Measurements from ENCODE around the gene DEPDC5.
"Not testable (repeated sequence)": the region's sequence is repeated elsewhere in the genome, so short reads cannot be mapped to it uniquely, and the experiment has no call there.

DEPDC5 gene

GRCh38 chr22:31749636-31750364 is 4.0 kb upstream of the DEPDC5 start, which contains the start of gene PRR14L:
PRR14L (minus strand) TSS chr22:31750132; CDS start chr22:31738860, 11,272 bp downstream.
- DNase-seq (ENCODE audit: low spot score): peak; percentile 97

- DNase-seq (ENCODE audit: low spot score): no peak
Observed at GRCh38 chr22:31750365-31751284, 3.2 kb upstream of the DEPDC5 start.

DNA sequence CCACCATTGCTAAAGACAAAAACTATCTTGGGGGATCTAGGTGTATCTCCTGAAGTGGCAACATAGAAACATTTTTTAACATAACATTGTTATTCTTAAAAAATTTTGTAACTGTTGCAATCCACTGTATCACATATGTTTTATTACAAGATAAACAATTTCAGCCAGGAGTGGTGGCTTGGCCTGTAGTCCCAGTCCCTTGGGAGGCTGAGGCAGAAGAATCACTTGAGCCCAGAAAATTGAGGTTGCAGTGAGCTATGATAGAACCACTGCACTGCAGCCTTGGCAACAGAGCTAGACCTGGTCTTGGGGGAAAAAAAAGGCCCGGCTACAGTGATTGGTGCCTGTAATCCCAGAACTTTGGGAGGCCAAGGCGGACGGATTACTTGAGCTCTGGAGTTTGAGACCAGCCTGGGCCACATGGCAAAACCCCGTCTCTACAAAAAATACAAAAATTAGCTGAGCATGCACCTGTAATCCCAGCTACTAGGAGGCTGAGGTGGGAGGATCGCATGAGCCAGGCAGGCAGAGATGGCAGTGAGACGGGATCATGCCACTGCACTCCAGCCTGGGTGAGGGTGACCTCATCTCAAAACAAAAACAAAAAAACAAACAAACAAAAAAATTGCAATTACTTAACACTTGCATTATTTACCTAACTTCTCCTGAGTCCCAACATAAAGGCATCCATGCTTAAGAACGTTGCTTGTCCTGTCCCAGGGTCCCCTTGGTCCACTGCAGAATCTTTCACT is 1.5 kb upstream of the DEPDC5 start:
- DNase-seq (ENCODE audit: low spot score): no peak

DNA sequence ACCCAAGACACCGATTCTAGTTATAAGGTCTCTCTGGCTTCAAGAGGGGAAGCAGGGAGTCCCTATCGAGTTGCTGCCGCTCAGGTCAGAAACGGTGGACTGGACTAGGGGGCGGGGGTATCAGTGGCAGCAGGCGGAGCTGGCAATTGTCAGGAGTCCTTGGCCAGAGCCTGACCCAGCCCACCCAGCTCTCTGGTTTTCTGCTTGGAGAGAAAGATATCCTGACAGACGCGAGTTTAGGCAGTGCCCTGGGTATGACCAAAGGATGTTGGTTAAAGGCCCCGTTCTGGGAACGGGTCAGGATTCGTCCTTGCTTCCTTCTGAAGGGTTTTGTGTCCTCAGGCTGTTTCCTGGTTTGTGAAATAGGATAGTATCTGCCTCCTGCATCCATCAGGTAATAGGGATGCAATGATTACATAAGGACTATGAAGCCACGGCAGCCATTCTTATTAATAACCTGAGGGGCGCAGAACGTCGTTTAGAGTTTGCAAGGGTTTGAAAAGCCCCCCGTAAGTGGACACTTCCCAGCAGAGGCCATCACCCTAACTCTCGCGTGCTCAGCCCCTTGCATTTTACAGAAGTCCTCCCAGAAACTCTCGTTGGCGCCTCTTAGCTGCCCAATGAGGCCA is 700 bp upstream of the DEPDC5 start:
- no peak for DNase-seq (ENCODE audit: low spot score)

DNA sequence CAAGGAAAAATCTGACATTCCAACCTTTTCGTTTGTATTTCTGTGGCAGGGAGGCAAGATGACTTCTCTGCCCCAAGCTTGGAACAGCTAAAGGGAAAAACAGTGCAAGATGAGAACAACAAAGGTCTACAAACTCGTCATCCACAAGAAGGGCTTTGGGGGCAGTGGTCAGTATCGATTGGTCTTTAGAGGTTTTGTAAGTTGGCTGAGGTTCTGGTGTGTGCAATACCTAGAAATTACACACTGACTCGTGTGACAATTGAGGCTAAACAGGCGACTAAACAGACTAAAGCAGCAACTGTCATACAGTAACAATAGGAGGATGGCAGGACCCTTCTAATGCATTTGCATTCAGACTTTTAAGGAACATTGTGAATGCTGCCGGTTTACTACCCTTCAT is 994 bp downstream of the DEPDC5 start:
- DNase-seq (ENCODE audit: low spot score): no peak

DNA sequence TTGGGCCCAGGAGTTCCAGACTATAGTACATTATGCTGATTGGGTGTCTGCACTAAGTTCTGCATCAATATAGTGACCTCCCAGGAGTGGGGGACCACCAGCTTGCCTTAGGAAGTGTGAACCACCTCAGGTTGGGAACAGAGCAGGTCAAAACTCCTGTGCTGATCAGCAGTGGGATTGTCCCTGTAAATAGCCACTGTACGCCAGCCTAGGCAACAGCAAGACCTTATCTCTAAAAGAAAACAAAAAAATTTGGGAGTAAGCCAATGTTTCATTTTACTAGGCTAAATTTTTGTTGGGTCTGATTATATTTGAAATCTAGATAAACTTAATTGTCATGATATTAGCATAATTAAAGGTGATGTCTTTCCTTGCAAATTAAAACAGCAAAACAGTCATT is 3.4 kb downstream of the DEPDC5 start:
- DNase-seq (ENCODE audit: low spot score): no peak

DNA sequence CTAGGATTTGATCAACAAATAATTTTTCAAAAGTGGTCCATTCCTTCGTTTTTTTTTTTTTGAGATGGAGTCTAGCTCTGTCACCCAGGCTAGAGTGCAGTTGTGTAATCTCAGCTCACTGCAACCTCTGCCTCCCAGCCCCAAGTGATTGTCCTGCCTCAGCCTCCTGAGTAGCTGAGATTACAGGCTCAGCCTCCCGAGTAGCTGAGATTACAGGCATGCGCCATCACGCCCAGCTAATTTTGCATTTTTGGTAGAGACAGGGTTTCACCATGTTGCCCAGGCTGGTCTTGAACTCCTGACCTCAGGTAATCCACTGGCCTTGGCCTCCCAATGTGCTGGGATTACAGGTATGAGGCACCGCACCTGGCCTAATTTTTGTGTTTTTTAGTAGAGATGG is 5.0 kb downstream of the DEPDC5 start:
- DNase-seq (ENCODE audit: low spot score): not testable (repeated sequence)

DNA sequence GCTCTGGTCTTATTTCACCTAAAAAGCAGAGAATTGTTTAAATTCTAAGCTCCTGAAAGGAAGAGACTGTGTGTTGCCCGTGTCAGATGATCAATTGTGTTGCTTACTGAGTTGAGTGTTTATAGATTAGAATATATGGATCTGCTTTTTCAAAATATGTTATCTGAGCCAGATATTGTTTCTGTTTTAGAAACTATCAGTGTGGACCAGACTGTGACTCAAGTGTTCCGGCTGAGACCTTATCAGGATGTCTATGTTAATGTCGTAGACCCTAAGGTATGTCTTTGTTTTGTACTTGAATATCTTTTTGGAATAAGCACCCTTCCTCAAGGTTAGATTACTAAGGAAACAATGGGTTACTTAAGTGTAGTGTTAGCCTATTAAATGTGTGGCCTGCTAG is 11.0 kb downstream of the DEPDC5 start:
- DNase-seq (ENCODE audit: low spot score): no peak

DNA sequence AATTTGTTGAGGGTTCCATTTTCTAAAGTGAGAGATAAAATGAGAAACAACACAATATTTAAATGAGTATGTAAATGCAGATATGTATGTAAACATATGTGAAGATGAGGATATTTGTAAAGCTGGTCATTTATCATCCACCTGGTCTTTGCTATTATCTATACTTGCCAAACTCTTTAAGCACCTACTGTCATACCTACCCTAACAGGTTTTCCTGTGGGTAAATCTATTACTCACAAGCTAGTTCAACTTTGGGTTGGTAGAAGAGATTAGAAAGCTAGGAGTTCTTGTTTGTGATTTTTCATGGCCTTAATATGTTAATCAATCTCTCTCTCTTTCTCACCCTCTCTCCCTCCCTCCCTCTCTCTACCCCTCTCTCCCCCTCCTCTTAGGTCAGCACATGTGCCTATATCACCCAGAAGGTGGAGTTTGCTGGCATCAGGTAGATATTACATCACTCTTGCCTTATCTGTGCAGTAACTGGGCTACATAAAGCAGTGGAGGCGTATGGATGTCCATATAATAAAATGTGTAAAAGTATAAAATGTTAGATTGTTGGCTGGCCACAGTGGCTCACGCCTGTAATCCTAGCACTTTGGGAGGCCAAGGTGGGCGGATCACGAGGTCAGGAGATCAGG is 14.7 kb downstream of the DEPDC5 start:
- DNase-seq (ENCODE audit: low spot score): no peak

DNA sequence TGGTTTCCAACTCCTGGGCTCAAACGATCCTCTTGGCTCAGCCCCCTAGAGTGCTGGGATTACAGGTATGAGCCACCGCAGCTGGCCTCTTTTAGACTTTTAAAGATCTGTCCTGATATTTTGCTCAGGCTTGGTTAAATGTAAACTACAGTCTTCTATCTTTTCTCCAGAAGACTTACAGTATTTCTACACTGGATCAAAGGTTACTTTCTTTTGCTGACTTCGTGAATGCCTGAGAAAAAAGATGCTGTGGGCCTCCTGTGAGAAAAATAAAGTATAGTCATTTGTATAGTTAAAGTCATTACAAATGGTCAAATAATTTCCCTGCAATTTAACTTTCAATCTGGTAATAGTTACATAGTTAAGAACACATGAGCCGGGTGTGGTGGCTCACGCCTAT is 19.6 kb downstream of the DEPDC5 start:
- no peak for DNase-seq (ENCODE audit: low spot score)

DNA sequence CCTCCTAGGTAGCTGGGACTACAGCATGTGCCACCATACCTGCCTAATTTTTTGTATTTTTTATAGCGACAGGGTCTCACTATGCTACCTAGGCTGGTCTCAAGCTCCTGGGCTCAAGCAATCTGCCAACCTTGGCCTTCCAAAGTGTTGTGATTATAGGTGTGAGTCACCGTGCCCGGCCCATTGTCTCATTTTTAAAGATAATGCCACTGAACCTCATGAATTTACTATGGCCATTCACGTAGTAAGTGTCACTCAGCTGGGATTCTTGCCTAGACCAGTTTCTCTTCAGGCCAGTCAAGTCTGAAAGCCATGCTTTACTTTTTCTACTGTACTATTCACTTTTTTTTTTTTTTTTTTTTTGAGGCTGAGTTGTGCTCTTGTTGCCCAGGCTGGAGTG is 22.4 kb downstream of the DEPDC5 start:
- no peak for DNase-seq (ENCODE audit: low spot score)

DNA sequence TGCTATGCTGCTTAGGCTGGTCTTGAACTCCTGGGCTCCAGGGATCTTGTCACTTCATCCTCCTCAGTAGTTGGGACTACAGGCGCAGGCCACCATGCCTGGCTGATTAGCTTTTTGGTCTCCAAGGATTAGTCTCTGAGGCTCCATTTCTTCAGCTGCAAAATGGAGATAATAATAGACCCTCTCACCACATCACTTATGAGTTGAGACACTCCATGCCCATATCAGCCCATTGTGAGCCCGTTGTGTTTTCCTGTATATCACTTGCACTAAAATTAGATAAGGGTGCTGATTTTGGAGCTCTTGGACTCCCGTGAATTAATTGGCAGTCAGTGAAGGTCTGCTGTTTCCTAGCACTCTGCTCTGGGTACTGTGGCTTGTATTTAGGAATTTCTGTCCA is 36.0 kb downstream of the DEPDC5 start:
- DNase-seq (ENCODE audit: low spot score): no peak

GRCh38 chr22:31790240-31790639 is 36.4 kb downstream of the DEPDC5 start:
- no peak for DNase-seq (ENCODE audit: low spot score)

DNA sequence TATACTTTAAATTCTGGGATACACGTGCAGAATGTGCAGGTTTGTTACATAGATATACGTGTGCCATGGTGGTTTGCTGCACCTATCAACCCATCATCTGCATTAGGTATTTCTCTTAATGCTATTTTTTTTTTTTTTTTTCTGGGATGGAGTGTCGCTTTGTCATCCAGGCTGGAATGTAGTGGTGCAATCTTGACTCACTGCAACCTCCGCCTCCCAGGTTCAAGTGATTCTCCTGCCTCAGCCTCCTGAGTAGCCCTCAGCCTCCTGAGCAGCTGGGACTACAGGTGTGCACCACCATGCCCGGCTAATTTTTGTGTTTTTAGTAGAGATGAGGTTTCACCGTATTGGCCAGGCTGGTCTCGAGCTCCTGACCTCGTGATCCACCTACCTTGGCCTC is 45.5 kb downstream of the DEPDC5 start:
- DNase-seq (ENCODE audit: low spot score): not testable (repeated sequence)

- DNase-seq (ENCODE audit: low spot score): no peak
Observed at GRCh38 chr22:31800065-31800464, 46.2 kb downstream of the DEPDC5 start.

DNA sequence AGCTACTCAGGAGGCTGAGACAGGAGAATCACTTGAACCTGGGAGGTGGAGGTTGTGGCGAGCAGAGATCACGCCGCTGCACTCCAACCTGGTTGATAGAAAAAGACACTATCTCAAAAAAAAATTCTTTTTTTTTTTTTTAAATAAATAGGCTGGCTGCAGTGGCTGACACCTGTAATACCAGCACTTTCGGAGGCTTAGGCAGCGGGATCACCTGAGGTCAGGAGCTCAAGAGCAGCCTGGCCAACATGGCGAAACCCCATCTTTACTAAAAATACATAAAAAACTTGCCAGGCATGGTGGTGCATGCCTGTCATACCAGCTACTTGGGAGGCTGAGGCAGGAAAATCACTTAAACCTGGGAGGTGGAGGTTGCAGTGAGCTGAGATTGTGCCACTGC is 47.0 kb downstream of the DEPDC5 start:
- not testable (repeated sequence) for DNase-seq (ENCODE audit: low spot score)

GRCh38 chr22:31802575-31802974 is 48.8 kb downstream of the DEPDC5 start:
- no peak for DNase-seq (ENCODE audit: low spot score)

DNA sequence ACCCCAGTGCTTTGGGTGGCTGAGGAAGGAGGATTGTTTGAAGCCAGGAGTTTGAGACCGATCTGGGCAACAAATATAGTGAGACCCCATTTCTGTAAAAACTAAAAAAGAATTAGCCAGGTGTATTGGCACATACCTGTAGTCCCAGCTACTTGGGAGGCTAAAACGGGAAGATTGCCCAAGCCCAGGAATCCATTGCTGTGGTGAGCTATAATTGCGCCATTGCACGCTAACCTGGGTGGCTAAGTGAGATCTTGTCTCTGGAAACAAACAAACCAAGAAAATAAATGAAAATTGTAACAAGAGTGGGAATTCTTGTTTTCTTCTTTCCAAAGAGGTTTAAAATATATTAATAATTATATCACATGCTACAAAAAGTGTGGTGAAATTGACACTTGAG is 52.9 kb downstream of the DEPDC5 start:
- no peak for DNase-seq (ENCODE audit: low spot score)

DNA sequence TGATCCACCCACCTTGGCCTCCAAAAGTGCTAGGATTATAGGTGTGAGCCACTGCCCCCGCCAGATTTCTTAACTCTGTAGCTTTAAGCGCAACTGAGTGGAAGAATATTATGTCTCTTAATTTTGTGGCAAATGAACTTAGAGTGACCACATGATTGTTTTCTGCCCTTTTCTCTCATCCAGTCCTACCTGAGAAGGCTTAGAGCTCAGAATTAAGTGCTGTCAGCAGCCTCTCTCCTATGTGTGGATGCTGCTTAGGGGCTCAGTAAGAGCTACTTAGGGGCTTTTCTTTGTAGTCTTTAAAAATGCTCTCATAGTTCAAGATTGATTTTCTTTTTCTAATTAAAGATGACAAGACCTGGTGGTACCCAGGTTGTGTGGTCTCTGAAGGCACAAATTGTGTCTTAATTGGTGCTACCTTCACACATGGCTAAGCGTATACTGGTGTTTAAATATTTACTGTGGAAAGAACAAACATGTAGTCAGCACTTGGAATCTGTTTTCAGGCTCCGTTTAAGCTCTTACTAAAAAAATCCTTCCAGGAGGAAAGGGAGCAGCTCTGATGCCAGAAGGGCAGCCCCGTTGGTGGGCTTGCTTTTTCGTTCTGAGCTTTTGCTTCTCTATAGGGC is 59.3 kb downstream of the DEPDC5 start:
- DNase-seq (ENCODE audit: low spot score): no peak

DNA sequence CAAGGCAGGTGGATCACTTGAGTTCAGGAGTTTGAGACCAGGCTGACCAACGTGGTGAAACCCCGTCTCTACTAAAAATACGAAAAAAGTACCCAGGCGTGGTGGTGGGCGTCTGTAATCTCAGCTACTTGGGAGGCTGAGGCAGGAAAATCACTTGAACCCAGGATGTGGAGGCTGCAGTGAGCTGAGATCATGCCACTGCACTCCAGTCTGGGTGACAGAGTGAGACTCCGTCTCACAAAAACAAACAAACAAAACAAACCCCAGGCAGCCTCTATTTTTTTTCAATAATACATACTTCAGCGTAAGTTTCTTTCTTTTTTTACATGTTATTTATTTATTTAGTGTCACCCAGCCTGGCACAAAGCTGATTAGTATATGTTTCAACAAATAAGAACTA is 60.1 kb downstream of the DEPDC5 start:
- DNase-seq (ENCODE audit: low spot score): not testable (repeated sequence)

- no peak for DNase-seq (ENCODE audit: low spot score)
Observed at GRCh38 chr22:31814942-31815341, 61.1 kb downstream of the DEPDC5 start.
